BE2C (cell line): ENCODE measurements around the gene LRRC37A.
"Not testable (repeated sequence)": the region's sequence is repeated elsewhere in the genome, so short reads cannot be mapped to it uniquely, and the experiment has no call there.

Experiments
- DNase-seq: peaks from one replicate; pipeline ENCODE4 v3.0.0-alpha.2; 2020
- H3K27me3 ChIP-seq: fragments of 250-450 bp; sonication (Bioruptor Pico); 2 replicates; pipeline ENCODE4 v1.5.1; 2020; ENCODE audit warnings: mild to moderate bottlenecking
- H3K36me3 ChIP-seq: fragments of 250-450 bp; sonication (Bioruptor Pico); 2 replicates; pipeline ENCODE4 v1.5.1; 2020; ENCODE audit warnings: mild to moderate bottlenecking
- H3K4me1 ChIP-seq: fragments of 250-450 bp; sonication (Bioruptor Pico); 2 replicates; pipeline ENCODE4 v1.5.1; 2020
- H3K4me3 ChIP-seq: 2 replicates; pipeline ENCODE4 v1.5.1; 2011; ENCODE audit warnings: low read depth, low read length
- H3K9me3 ChIP-seq: fragments of 250-450 bp; sonication (Bioruptor Pico); 2 replicates; pipeline ENCODE4 v1.5.1; 2020

Gene LRRC37A

GRCh38 chr17:46372236-46373229 lies 77.6 kb downstream of the LRRC37A start:
- DNase-seq, H3K4me3 ChIP-seq, H3K27me3 ChIP-seq, H3K36me3 ChIP-seq, H3K4me1 ChIP-seq, H3K9me3 ChIP-seq: not testable (repeated sequence)

DNA sequence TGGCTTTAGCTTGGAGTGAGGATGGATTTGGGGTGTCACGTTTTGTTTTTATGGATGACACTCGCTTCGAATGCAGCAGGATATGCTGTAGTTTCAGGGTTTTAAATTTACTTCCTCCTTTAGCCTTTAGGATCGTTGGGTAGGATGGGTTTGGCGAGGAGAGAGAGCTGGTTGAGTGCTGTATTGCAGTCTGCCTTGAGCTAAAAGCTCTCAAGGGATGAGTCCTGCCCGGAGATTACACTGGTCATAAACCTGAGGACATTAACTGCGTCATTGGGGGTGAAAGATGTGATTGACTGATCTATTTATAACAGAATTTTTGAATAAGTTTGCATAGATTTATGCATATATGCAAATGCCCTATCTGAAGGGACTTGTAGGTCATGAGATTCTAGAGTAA lies 78.5 kb downstream of the LRRC37A start:
- not testable (repeated sequence) for H3K4me1 ChIP-seq, H3K4me3 ChIP-seq, DNase-seq, H3K9me3 ChIP-seq, H3K27me3 ChIP-seq, H3K36me3 ChIP-seq

GRCh38 chr17:46383118-46383517 lies 88.2 kb downstream of the LRRC37A start:
- H3K9me3 ChIP-seq, H3K36me3 ChIP-seq, DNase-seq, H3K4me1 ChIP-seq, H3K27me3 ChIP-seq, H3K4me3 ChIP-seq: not testable (repeated sequence)

- not testable (repeated sequence) for H3K4me1 ChIP-seq, H3K9me3 ChIP-seq
These were observed 90.6 kb downstream of the LRRC37A start for GRCh38 chr17:46385491-46385890.

More at GRCh38 chr17:46385491-46385890, 90.6 kb downstream of the LRRC37A start:
- not testable (repeated sequence) for DNase-seq, H3K36me3 ChIP-seq, H3K27me3 ChIP-seq, H3K4me3 ChIP-seq
